ENCODE data around the gene DSTN.

The DSTN gene

GRCh38 chr20:17628101-17628841, 58.4 kb downstream of the DSTN start:
- Histone ChIP-seq H3K36me3 (ENCODE audit: control insufficient read depth, insufficient read depth, low read length) (peaks cover 28% of the 10 kb centered on the region), H3K9me3 (ENCODE audit: control insufficient read depth, low read length) (no peaks in the 10 kb centered on the region), H3K27ac (ENCODE audit: insufficient read depth, low read length, poor library complexity, severe bottlenecking) (no peak overlapping the region), H3K4me3 (ENCODE audit: insufficient read depth, low read depth, low read length, poor library complexity, severe bottlenecking) (no peak overlapping the region), H3K27me3 (replicated peaks; ENCODE audit: control insufficient read depth, insufficient read depth, low read length, poor library complexity, severe bottlenecking) (no peaks in the 10 kb centered on the region), H3K4me1 (ENCODE audit: control insufficient read depth, insufficient read depth, low read length, poor library complexity, severe bottlenecking) (no peaks in the 10 kb centered on the region)
- DNase-seq = no peak

DNA sequence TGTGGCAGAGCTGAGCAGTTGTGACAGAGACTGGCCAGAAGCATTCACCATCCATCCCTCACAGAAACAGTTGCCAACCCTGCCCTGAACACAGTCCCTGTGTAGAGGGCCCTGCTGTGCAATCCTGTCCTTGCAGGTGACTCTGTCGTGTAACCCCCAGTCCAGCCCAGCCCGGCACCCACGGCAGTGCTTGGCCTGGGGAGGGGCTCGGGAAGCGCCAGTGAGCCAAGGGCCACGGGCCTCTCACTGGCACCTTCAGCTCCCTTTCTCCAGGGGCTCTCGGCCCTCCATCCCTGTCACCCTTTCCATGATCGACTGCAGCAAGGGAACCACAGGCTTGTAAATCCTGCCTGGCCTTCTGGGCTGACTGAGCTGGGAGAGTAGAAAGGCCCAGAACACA, 59.1 kb downstream of the DSTN start:
- Histone ChIP-seq H3K27me3 (replicated peaks; ENCODE audit: control insufficient read depth, insufficient read depth, low read length, poor library complexity, severe bottlenecking) (no peaks in the 10 kb centered on the region), H3K9me3 (ENCODE audit: control insufficient read depth, low read length) (no peaks in the 10 kb centered on the region), H3K27ac (ENCODE audit: insufficient read depth, low read length, poor library complexity, severe bottlenecking) (no peak overlapping the region), H3K36me3 (ENCODE audit: control insufficient read depth, insufficient read depth, low read length) (peaks cover 35% of the 10 kb centered on the region), H3K4me3 (ENCODE audit: insufficient read depth, low read depth, low read length, poor library complexity, severe bottlenecking) (no peak overlapping the region), H3K4me1 (ENCODE audit: control insufficient read depth, insufficient read depth, low read length, poor library complexity, severe bottlenecking) (no peaks in the 10 kb centered on the region)
- DNase-seq = no peak

DNA sequence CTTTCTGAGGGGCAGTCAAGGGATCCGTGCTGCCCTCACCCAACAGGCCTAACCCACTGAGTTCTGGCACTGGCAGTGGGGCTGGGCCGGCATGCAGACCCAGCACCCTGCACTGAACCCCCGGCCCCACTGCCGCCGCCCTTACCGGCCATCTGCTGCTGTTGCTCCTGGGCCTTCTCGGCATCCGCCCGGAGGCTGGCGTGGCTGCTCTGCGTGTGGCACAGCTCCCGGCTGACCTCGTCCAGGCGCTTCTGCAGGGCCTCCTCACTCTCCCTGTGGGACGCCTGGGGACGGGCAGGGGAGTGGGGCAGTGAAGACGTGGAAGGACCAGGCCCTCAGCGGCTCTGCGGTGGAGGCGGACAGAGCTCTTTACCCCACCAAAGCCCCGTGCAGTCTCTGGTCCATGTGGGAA, 59.8 kb downstream of the DSTN start:
- H3K4me3 ChIP-seq (ENCODE audit: insufficient read depth, low read depth, low read length, poor library complexity, severe bottlenecking) = no peak overlapping the region
- H3K27me3 ChIP-seq (replicated peaks; ENCODE audit: control insufficient read depth, insufficient read depth, low read length, poor library complexity, severe bottlenecking) = no peaks in the 10 kb centered on the region
- H3K27ac ChIP-seq (ENCODE audit: insufficient read depth, low read length, poor library complexity, severe bottlenecking) = no peak overlapping the region
- H3K36me3 ChIP-seq (ENCODE audit: control insufficient read depth, insufficient read depth, low read length) = peaks cover 34% of the 10 kb centered on the region
- no peak for DNase-seq
- H3K9me3 ChIP-seq (ENCODE audit: control insufficient read depth, low read length) = no peaks in the 10 kb centered on the region
- H3K4me1 ChIP-seq (ENCODE audit: control insufficient read depth, insufficient read depth, low read length, poor library complexity, severe bottlenecking) = no peaks in the 10 kb centered on the region

GRCh38 chr20:17630151-17630805, 60.4 kb downstream of the DSTN start:
- Histone ChIP-seq H3K27me3 (replicated peaks; ENCODE audit: control insufficient read depth, insufficient read depth, low read length, poor library complexity, severe bottlenecking) (no peaks in the 10 kb centered on the region), H3K4me3 (ENCODE audit: insufficient read depth, low read depth, low read length, poor library complexity, severe bottlenecking) (no peak overlapping the region), H3K27ac (ENCODE audit: insufficient read depth, low read length, poor library complexity, severe bottlenecking) (no peak overlapping the region), H3K4me1 (ENCODE audit: control insufficient read depth, insufficient read depth, low read length, poor library complexity, severe bottlenecking) (no peaks in the 10 kb centered on the region), H3K36me3 (ENCODE audit: control insufficient read depth, insufficient read depth, low read length) (peaks cover 36% of the 10 kb centered on the region), H3K9me3 (ENCODE audit: control insufficient read depth, low read length) (no peaks in the 10 kb centered on the region)
- no peak for DNase-seq

DNA sequence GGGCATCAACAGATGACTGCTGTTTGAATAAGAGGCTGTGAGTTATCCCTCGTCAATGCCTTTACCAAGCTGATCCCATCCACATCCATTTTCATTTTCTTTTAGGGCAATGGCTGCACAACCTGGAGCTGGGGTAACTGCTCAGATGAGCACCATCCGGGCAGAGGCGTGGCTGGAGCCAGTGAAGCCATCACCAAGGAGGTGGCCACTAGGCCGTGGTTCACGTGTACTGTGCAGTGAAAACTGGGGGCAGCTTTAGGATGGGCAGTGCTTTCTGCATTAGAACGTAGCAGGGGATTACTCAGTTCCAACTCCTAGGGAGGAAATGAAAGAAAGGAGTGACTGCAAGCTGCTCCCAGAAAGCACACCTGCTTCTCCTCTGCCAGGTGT, 60.9 kb downstream of the DSTN start:
- H3K4me1 ChIP-seq (ENCODE audit: control insufficient read depth, insufficient read depth, low read length, poor library complexity, severe bottlenecking) = no peaks in the 10 kb centered on the region
- peaks cover 39% of the 10 kb centered on the region for H3K36me3 ChIP-seq (ENCODE audit: control insufficient read depth, insufficient read depth, low read length)
- DNase-seq = no peak
- no peaks in the 10 kb centered on the region for H3K27me3 ChIP-seq (replicated peaks; ENCODE audit: control insufficient read depth, insufficient read depth, low read length, poor library complexity, severe bottlenecking)
- no peak overlapping the region for H3K27ac ChIP-seq (ENCODE audit: insufficient read depth, low read length, poor library complexity, severe bottlenecking)
- H3K4me3 ChIP-seq (ENCODE audit: insufficient read depth, low read depth, low read length, poor library complexity, severe bottlenecking) = no peak overlapping the region
- no peaks in the 10 kb centered on the region for H3K9me3 ChIP-seq (ENCODE audit: control insufficient read depth, low read length)

DNA sequence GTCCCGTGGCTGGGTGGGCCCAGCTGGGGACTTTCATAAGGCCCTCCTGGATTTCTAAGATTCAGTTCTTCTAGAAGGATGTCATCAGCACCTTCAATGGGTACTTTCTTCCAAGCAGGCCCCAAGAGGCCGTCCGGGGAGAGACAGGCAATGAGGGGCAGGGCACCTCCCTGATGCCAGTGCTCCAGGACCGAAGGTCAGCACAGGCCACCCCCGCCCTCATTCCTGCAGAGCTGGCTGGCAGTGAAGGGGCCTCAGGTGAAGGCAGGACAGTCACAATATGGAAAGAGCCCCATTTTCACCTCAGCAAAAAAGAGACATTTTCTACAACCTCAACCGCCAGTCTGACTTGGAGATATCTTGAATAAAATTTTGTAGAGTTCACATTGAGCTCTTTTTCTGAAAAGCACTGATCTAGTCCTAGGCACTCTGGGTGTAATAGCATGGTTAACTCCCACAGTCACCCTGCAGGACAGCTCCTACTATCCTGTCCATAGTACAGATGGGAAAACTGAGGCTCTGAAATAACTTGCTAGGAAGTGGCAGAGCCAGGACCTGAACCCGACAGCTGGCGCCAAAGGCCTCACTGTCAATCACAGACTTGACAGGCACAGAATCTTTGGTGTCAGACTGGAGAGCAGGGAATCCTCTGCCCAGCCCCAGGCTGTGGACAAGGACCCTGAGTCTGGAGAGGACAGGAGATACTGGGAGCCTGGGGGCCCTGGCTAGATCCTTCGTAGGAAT, 61.9 kb downstream of the DSTN start:
- Histone ChIP-seq H3K4me1 (ENCODE audit: control insufficient read depth, insufficient read depth, low read length, poor library complexity, severe bottlenecking) (no peaks in the 10 kb centered on the region), H3K36me3 (ENCODE audit: control insufficient read depth, insufficient read depth, low read length) (peaks cover 41% of the 10 kb centered on the region)

DNA sequence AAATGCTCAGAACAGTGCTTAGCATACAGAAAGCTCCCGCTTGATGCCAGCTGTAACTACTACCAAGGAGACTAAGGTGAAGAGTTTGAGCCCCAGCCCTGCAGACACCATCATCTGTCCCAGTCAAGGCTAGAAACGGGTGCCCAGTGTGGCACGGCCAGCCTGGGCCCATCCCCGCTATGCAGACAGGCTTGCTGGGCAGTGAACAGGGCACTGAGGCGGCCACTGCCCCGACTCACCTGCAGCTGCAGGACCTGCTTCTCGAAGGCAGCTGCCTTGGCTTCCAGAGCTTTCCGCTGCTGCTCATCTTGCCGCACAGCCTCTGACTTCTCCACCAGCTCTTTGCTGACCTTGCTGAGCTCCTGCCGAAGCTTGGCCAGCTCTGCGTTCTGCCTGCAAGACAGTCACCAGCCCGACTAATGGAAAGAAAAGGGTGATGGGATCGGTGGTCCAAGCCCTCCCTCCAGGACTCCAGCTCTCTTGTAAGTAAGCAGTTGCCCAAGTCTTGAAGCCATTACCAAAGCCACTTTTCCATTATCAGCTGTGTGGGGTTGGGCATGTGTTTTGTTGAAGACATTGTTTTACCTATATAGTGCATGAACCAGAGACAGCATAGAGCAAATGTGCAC, 63.5 kb downstream of the DSTN start:
- Histone ChIP-seq H3K9me3 (ENCODE audit: control insufficient read depth, low read length) (no peaks in the 10 kb centered on the region), H3K27ac (ENCODE audit: insufficient read depth, low read length, poor library complexity, severe bottlenecking) (no peak overlapping the region), H3K4me1 (ENCODE audit: control insufficient read depth, insufficient read depth, low read length, poor library complexity, severe bottlenecking) (no peaks in the 10 kb centered on the region), H3K27me3 (replicated peaks; ENCODE audit: control insufficient read depth, insufficient read depth, low read length, poor library complexity, severe bottlenecking) (no peaks in the 10 kb centered on the region), H3K4me3 (ENCODE audit: insufficient read depth, low read depth, low read length, poor library complexity, severe bottlenecking) (no peak overlapping the region), H3K36me3 (ENCODE audit: control insufficient read depth, insufficient read depth, low read length) (peaks cover 36% of the 10 kb centered on the region)
- no peak for DNase-seq

More for the DNA sequence above, 61.9 kb downstream of the DSTN start:
- H3K27ac ChIP-seq (ENCODE audit: insufficient read depth, low read length, poor library complexity, severe bottlenecking) = no peak overlapping the region
- no peaks in the 10 kb centered on the region for H3K9me3 ChIP-seq (ENCODE audit: control insufficient read depth, low read length)
- H3K27me3 ChIP-seq (replicated peaks; ENCODE audit: control insufficient read depth, insufficient read depth, low read length, poor library complexity, severe bottlenecking) = no peaks in the 10 kb centered on the region
- no peak for DNase-seq
- H3K4me3 ChIP-seq (ENCODE audit: insufficient read depth, low read depth, low read length, poor library complexity, severe bottlenecking) = no peak overlapping the region

DNA sequence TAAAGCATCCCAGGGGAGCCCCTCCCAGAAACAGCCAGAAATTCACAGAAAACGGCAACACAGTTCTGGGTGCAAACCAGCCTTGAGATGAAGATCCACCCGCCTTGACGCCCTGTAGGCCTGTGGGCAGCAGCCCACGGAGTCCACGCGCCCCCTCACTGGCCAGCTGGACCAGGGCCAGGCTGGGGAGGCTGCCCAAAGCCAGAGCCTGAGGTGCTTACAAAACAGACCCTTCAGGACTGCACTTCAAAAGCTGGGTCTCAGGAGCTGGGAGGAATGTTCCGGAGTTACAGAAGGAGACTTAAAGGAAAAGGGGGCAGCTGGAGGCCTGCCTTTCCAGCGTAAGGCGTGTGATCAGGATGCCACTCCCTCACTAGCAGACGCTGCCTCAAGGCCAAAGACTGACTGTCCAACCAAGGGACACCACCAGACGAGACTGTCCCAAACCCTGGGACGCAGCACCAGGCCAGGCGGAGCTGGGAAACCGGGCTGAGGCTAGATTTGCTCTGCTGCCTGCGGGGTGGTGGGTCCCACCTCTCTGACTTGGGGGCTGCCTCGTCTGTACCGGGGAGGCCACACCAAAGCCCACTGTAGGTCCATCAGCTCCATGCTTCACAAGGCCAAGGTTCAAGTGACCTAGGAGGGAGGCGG, 64.1 kb downstream of the DSTN start:
- H3K4me3 ChIP-seq (ENCODE audit: insufficient read depth, low read depth, low read length, poor library complexity, severe bottlenecking) = no peak overlapping the region
- peaks cover 38% of the 10 kb centered on the region for H3K36me3 ChIP-seq (ENCODE audit: control insufficient read depth, insufficient read depth, low read length)
- no peaks in the 10 kb centered on the region for H3K9me3 ChIP-seq (ENCODE audit: control insufficient read depth, low read length)
- H3K27ac ChIP-seq (ENCODE audit: insufficient read depth, low read length, poor library complexity, severe bottlenecking) = no peak overlapping the region
- no peaks in the 10 kb centered on the region for H3K27me3 ChIP-seq (replicated peaks; ENCODE audit: control insufficient read depth, insufficient read depth, low read length, poor library complexity, severe bottlenecking)
- no peaks in the 10 kb centered on the region for H3K4me1 ChIP-seq (ENCODE audit: control insufficient read depth, insufficient read depth, low read length, poor library complexity, severe bottlenecking)
- DNase-seq = no peak

DNA sequence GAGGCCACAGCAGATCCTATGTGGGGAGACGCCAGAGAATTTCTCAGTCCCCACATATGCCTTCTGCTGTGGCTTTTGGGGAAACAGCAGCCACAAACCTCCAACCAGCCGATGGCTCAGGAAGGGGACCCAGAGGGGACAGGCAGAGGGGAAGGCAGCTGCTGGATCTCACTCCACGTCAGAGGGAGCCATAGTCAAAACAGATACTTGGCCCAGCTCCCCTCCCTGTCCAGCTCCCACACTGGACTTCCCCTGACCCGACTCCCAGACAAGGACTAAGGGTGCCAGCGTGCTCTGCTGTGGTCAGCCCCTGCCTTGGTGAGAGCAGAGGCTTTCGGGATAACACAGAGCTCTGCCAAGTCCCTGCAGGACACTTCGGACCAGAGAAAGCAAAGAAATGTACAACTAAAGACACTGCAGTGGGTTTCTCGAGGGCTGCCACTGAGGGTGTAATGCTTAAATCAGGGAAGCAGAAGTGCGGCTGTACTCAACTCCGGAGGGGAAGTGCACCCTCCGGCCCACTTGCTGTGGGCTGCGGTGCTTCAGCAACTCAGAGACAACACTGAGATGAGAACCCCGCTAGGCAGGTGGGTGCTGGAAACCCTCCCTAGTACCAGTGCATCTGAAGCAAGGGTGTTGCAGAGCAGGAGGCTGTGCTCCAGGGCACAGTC, 64.9 kb downstream of the DSTN start:
- H3K27ac ChIP-seq (ENCODE audit: insufficient read depth, low read length, poor library complexity, severe bottlenecking) = no peak overlapping the region
- DNase-seq = no peak

More for the DNA sequence above, 64.9 kb downstream of the DSTN start:
- Histone ChIP-seq H3K4me1 (ENCODE audit: control insufficient read depth, insufficient read depth, low read length, poor library complexity, severe bottlenecking) (no peaks in the 10 kb centered on the region), H3K27me3 (replicated peaks; ENCODE audit: control insufficient read depth, insufficient read depth, low read length, poor library complexity, severe bottlenecking) (no peaks in the 10 kb centered on the region), H3K36me3 (ENCODE audit: control insufficient read depth, insufficient read depth, low read length) (peaks cover 43% of the 10 kb centered on the region), H3K4me3 (ENCODE audit: insufficient read depth, low read depth, low read length, poor library complexity, severe bottlenecking) (no peak overlapping the region), H3K9me3 (ENCODE audit: control insufficient read depth, low read length) (no peaks in the 10 kb centered on the region)

Data from effector memory CD4-positive, alpha-beta T cell (primary cell).